ENCODE data around the gene DLEU7.

The DLEU7 gene

DNA sequence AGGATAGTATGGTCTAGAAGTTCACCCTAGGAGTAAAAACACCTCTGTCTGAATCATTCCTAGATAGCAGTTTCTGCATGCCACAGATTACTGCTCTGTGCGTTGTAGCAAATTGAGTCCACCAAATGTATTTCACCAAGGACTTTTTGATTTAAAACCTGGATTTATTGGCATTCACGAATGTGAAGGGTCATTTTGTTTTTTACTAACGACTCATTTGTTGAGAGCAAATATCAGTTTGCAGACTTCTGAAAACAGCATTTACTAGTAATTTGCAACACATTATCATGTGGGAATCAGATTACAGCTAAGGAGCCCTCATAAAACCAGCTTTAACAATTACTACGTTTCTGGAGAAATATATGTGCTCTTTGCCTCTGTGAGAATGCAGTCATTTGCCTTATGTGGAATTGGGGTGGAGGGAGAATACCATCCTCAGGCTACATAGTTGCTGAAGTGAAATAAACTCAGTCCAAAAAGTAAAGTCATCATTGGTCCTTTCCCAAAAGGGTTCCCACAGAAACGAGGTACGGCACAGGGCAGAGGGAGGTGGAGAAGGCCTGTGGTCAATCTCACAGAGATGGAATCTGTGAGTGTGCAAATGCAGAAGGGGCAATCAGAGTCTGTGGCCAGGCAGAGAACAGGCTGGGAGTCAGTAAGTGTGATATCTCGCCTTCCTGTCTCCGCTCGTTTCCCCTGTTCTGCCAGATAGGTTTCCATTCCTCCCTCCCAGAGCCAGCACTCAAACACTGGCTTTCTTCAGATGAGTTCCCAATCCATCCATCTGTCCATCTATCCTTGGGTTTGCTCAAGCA is 63.1 kb downstream of the DLEU7 start:
- no peaks in the 10 kb centered on the region for H4K20me1 ChIP-seq (ENCODE audit: insufficient read depth, low read length)
- no peak overlapping the region for H3K27ac ChIP-seq (ENCODE audit: low read length)
- H3K9ac ChIP-seq (ENCODE audit: low read length): no peak overlapping the region
- no peak for TF ChIP-seq EZH2phosphoT487 (IDR thresholded peaks at IDR 0.05; ENCODE audit: low read depth)
- TF ChIP-seq, protein P1, sequence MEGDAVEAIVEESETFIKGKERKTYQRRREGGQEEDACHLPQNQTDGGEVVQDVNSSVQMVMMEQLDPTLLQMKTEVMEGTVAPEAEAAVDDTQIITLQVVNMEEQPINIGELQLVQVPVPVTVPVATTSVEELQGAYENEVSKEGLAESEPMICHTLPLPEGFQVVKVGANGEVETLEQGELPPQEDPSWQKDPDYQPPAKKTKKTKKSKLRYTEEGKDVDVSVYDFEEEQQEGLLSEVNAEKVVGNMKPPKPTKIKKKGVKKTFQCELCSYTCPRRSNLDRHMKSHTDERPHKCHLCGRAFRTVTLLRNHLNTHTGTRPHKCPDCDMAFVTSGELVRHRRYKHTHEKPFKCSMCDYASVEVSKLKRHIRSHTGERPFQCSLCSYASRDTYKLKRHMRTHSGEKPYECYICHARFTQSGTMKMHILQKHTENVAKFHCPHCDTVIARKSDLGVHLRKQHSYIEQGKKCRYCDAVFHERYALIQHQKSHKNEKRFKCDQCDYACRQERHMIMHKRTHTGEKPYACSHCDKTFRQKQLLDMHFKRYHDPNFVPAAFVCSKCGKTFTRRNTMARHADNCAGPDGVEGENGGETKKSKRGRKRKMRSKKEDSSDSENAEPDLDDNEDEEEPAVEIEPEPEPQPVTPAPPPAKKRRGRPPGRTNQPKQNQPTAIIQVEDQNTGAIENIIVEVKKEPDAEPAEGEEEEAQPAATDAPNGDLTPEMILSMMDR (IDR thresholded peaks at IDR 0.05; ENCODE audit: low read depth, low read length): no peak
- H3K4me3 ChIP-seq (ENCODE audit: low read length): no peak overlapping the region
- peaks cover 9% of the 10 kb centered on the region for H3K27me3 ChIP-seq (ENCODE audit: low read depth, low read length)
- H3K79me2 ChIP-seq (ENCODE audit: low read length): no peaks in the 10 kb centered on the region
- peaks cover 8% of the 10 kb centered on the region; the same call in 1 of the 2 replicates for H3K9me3 ChIP-seq (ENCODE audit: insufficient read depth, low read length)
- H2AFZ ChIP-seq (ENCODE audit: low read depth, low read length): no peak overlapping the region
- H3K4me1 ChIP-seq (ENCODE audit: low read length): peaks cover 35% of the 10 kb centered on the region
- H3K4me2 ChIP-seq (ENCODE audit: low read length): no peak overlapping the region
- no peaks in the 10 kb centered on the region for H3K36me3 ChIP-seq (replicated peaks; ENCODE audit: low read depth, low read length)

- Histone ChIP-seq H3K27ac (ENCODE audit: low read length) (no peak overlapping the region), H3K36me3 (replicated peaks; ENCODE audit: low read depth, low read length) (no peaks in the 10 kb centered on the region), H3K4me3 (ENCODE audit: low read length) (no peak overlapping the region), H3K4me2 (ENCODE audit: low read length) (no peak overlapping the region), H3K9ac (ENCODE audit: low read length) (no peak overlapping the region), H3K9me3 (ENCODE audit: insufficient read depth, low read length) (peaks cover 15% of the 10 kb centered on the region; the same call in 1 of the 2 replicates), H3K4me1 (ENCODE audit: low read length) (peaks cover 27% of the 10 kb centered on the region), H2AFZ (ENCODE audit: low read depth, low read length) (no peak overlapping the region), H4K20me1 (ENCODE audit: insufficient read depth, low read length) (no peaks in the 10 kb centered on the region), H3K79me2 (ENCODE audit: low read length) (no peaks in the 10 kb centered on the region), H3K27me3 (ENCODE audit: low read depth, low read length) (peaks cover 9% of the 10 kb centered on the region)
- no peak for TF ChIP-seq EZH2phosphoT487 (IDR thresholded peaks at IDR 0.05; ENCODE audit: low read depth)
- TF ChIP-seq, protein P1 (IDR thresholded peaks at IDR 0.05; ENCODE audit: low read depth, low read length): no peak
Observed at GRCh38 chr13:50779443-50780200, 63.9 kb downstream of the DLEU7 start.

Data from OCI-LY3 (cell line).